GM21576 (cell line): Measurements from ENCODE around the gene TTC32.
"Not testable (repeated sequence)": the region's sequence is repeated elsewhere in the genome, so short reads cannot be mapped to it uniquely, and the experiment has no call there.

Experiments
- ATAC-seq: cut with Tn5 transposase; IDR thresholded peaks from one replicate; pipeline ENCODE4 v1.9.1; 2021; ENCODE audit warnings: mild to moderate bottlenecking, moderate library complexity; ENCODE audit not compliant: unreplicated experiment

TTC32 gene

GRCh38 chr2:19899985-19900930 is 1.5 kb downstream of the TTC32 start:
- ATAC-seq, result peak; percentile 29

- no peak for ATAC-seq
Measured at GRCh38 chr2:19898592-19899329, 3.0 kb downstream of the TTC32 start.

- no peak for ATAC-seq
Measured at GRCh38 chr2:19897623-19898245, 4.0 kb downstream of the TTC32 start.

- no peak for ATAC-seq
Measured at GRCh38 chr2:19895535-19895934, 6.2 kb downstream of the TTC32 start.

GRCh38 chr2:19894134-19894792 is 7.5 kb downstream of the TTC32 start:
- ATAC-seq, result peak; percentile 7

- ATAC-seq, result peak; percentile 73
Measured at GRCh38 chr2:19893520-19894133, 8.2 kb downstream of the TTC32 start.

GRCh38 chr2:19891971-19892370 is 9.8 kb downstream of the TTC32 start:
- not testable (repeated sequence) for ATAC-seq

- no peak for ATAC-seq
Measured at GRCh38 chr2:19890104-19890503, 11.7 kb downstream of the TTC32 start.

- no peak for ATAC-seq
Measured at GRCh38 chr2:19888831-19889230, 13.0 kb downstream of the TTC32 start.

GRCh38 chr2:19887510-19887909 is 14.3 kb downstream of the TTC32 start:
- ATAC-seq, result no peak

GRCh38 chr2:19886261-19886660 is 15.5 kb downstream of the TTC32 start:
- ATAC-seq, result no peak

GRCh38 chr2:19885791-19886190 is 16.0 kb downstream of the TTC32 start:
- no peak for ATAC-seq

GRCh38 chr2:19883971-19884720 is 17.6 kb downstream of the TTC32 start:
- ATAC-seq, result no peak

GRCh38 chr2:19883486-19883885 is 18.3 kb downstream of the TTC32 start:
- ATAC-seq, result no peak

- no peak for ATAC-seq
Measured at GRCh38 chr2:19882286-19882685, 19.5 kb downstream of the TTC32 start.

- no peak for ATAC-seq
Measured at GRCh38 chr2:19881908-19882265, 19.9 kb downstream of the TTC32 start.

- no peak for ATAC-seq
Measured at GRCh38 chr2:19881221-19881907, 20.4 kb downstream of the TTC32 start.

- not testable (repeated sequence) for ATAC-seq
Measured at GRCh38 chr2:19880191-19880590, 21.6 kb downstream of the TTC32 start.

- ATAC-seq, result no peak
Measured at GRCh38 chr2:19879120-19879519, 22.7 kb downstream of the TTC32 start.
